HG02642 (cell line): Measurements from ENCODE around the gene ZNF569.
A peak's percentile ranks its signal among the peaks of the same experiment; 100 is the strongest.
"Not testable (repeated sequence)": the region's sequence is repeated elsewhere in the genome, so short reads cannot be mapped to it uniquely, and the experiment has no call there.

Experiments used
- ATAC-seq: cut with Tn5 transposase; IDR thresholded peaks from one replicate; pipeline ENCODE4 v1.9.1; 2021; ENCODE audit warnings: mild to moderate bottlenecking; ENCODE audit not compliant: unreplicated experiment, poor library complexity

The ZNF569 gene

GRCh38 chr19:37406140-37406846 lies 61.0 kb downstream of the ZNF569 start:
- ATAC-seq = not testable (repeated sequence)

- ATAC-seq = no peak
Observed at GRCh38 chr19:37403403-37403802, 63.8 kb downstream of the ZNF569 start.

GRCh38 chr19:37401078-37401477 lies 66.2 kb downstream of the ZNF569 start:
- no peak for ATAC-seq

GRCh38 chr19:37391399-37391798 lies 75.8 kb downstream of the ZNF569 start:
- not testable (repeated sequence) for ATAC-seq

GRCh38 chr19:37389234-37389633 lies 78.0 kb downstream of the ZNF569 start:
- no peak for ATAC-seq

GRCh38 chr19:37370880-37371661 lies 96.2 kb downstream of the ZNF569 start, which contains the start of gene ZNF527:
Gene ZNF527, plus strand, starts transcription at chr19:37371099. Its CDS starts 3,100 bp downstream, at chr19:37374199.
- ATAC-seq = peak; percentile 98

- peak; percentile 26 for ATAC-seq
Observed at GRCh38 chr19:37370386-37370879, 96.8 kb downstream of the ZNF569 start.

- ATAC-seq = no peak
Observed at GRCh38 chr19:37362733-37363132, 104.5 kb downstream of the ZNF569 start.

- ATAC-seq = no peak
Observed at GRCh38 chr19:37361994-37362393, 105.2 kb downstream of the ZNF569 start.
